VCaP (cell line): ENCODE data around the gene WDR88.
"Not testable (repeated sequence)": the region's sequence is repeated elsewhere in the genome, so short reads cannot be mapped to it uniquely, and the experiment has no call there.

Source experiments
- H3K27ac ChIP-seq: fragments of 450-650 bp; 2 replicates; pipeline ENCODE4 v1.5.1; 2017
- CTCF ChIP-seq: fragments of 450-650 bp; conservative IDR thresholded peaks from 2 replicates; pipeline ENCODE4 v1.5.1; 2017; ENCODE audit warnings: mild to moderate bottlenecking, moderate library complexity

WDR88 gene

GRCh38 chr19:33147538-33147937 is 15.6 kb downstream of the WDR88 start:
- H3K27ac ChIP-seq, result no peak overlapping the region
- no peak for TF ChIP-seq CTCF

GRCh38 chr19:33150852-33151518 is 19.1 kb downstream of the WDR88 start:
- H3K27ac ChIP-seq, result no peak overlapping the region
- no peak for TF ChIP-seq CTCF

DNA sequence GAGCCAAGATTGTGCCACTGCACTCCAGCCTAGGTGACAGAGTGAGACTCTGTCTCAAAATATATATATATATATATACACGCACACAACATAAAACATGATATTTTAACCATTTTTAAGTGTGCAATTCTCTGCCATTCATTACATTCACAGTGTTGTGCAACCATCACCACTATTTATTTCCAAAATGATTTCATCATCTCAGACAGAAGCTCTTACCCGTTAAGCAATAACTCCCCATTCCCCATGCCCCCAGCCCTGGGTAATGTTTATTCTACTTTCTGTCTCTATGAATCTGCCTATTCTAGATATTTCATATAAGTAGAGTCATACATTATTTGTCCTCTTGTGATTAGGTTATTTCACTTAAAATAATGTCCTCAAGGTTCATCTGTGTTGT is 20.3 kb downstream of the WDR88 start:
- no peak overlapping the region for H3K27ac ChIP-seq
- TF ChIP-seq CTCF, result no peak

DNA sequence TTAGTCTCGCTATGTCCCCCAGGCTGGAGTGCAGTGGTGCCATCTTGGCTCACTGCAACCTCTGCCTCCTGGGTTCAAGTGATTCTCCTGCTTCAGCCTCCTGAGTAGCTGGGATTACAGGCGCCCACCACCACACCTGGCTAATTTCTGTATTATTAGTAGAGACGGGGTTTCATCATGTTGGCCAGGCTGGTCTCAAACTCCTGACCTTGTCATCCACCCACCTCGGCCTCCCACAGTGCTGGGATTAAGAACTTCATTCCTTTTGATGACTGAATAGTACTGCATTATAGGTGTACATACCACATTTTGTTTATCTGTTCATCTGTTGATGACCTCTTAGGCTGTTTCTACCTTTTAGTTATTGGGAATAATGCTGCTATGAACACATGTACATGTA is 20.7 kb downstream of the WDR88 start:
- not testable (repeated sequence) for H3K27ac ChIP-seq

DNA sequence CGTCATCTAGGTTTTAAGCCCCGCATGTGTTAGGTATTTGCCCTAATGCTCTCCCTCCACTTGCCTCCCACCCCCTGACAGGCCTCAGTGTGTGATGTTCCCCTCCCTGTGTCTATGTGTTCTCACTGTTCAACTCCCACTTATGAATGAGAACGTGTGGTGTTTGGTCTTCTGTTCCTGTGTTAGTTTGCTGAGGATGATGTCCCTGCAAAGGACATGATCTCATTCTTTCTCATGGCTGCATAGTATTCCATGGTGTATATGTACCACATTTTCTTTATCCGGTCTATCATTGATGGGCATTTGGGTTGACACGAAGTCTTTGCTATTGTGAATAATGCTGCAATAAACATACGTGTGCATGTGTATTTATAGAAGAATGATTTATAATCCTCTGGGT is 22.4 kb downstream of the WDR88 start:
- not testable (repeated sequence) for H3K27ac ChIP-seq

DNA sequence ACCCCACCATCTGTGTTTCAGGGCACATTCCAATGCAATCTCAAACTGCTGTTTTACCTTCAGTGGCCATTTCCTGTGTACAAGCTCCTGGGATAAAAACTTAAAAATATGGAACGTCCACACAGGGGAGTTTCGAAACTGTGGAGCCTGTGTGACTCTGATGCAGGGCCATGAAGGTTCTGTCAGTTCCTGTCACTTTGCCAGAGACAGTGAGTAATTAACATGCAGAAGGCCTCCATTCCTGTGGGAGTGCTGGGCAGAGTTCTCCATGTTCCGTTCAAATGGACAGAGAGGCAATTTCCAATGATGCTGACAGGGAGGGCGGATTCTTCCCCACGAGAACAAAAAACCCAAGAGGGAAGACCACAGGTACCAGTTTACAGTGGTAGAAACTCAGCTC is 24.4 kb downstream of the WDR88 start:
- TF ChIP-seq CTCF, result no peak
- no peak overlapping the region for H3K27ac ChIP-seq

- H3K27ac ChIP-seq, result no peak overlapping the region
- no peak for TF ChIP-seq CTCF
These were observed 26.0 kb downstream of the WDR88 start for GRCh38 chr19:33157906-33158305.

DNA sequence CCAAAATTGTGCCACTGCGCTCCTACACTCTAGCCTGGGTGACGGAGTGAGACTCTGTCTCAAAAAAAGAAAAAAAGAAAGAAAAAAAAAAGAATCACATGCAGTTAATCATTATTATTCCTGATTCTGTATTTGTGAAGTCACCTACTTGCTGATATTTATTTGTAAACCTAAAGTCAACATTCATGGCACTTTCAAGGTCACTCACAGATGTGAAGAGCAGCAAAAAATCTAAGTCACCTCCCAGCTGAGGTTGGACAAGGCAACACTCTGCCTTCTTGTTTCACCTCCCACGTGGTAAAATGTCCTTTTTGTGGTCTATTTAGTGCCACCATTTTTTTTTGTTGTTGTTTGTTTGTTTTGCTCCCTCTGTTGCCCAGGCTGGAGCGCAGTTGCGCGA is 26.5 kb downstream of the WDR88 start:
- no peak overlapping the region for H3K27ac ChIP-seq
- no peak for TF ChIP-seq CTCF

DNA sequence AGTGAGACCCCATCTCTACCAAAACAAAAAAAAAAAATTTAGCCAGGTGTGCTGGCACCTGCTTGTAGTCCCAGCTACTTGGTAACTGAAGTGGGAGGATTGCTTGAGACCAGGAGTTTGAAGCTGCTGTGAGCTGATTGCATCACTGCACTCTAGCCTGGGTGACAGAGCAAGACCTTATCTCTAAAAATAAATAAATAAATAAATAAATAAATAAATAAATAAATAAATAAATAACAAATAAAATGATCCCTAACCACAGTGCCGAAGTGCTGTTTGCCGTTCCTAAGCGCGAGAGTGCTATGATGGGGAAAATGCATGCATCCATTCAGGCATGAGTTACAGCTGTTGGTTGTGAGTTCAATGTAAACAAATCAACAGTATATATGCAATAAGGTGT is 27.2 kb downstream of the WDR88 start:
- TF ChIP-seq CTCF, result no peak
- H3K27ac ChIP-seq, result no peak overlapping the region
